Panc1 (cell line): ENCODE data around the gene KCNK5.

Source experiments
- CTCF ChIP-seq: fragments of 450-650 bp; IDR thresholded peaks from 2 replicates; pipeline ENCODE4 v1.5.1; 2017; ENCODE audit warnings: mild to moderate bottlenecking
- POLR2AphosphoS5 ChIP-seq: IDR thresholded peaks from 2 replicates; pipeline ENCODE4 v1.6.1; 2012; ENCODE audit warnings: mild to moderate bottlenecking, low read depth, low read length, moderate library complexity

GRCh38 chr6:39249278-39249677, 20.0 kb upstream of the KCNK5 start:
- TF ChIP-seq CTCF (no peak), POLR2AphosphoS5 (no peak)
